Liver (tissue), 9 donors: ENCODE data around the gene LRRC72. TPM values are rescaled to one million over a fixed set of nuclear protein-coding genes. Genes with fewer than 3 reads are reported as not detected.

Source experiments
- DNase-seq: peaks from one replicate; pipeline ENCODE4 v3.0.0-alpha.2; 2017; ENCODE audit warnings: low spot score
- H3K27ac ChIP-seq, 2 donors: one replicate each; pipeline ENCODE4 v1.7.0; 2013; ENCODE audit warnings: inconsistent platforms in 2 of 2, low read length in 2 of 2, control low read depth in 1 of 2, low read depth in 1 of 2, mild to moderate bottlenecking in 1 of 2
- H3K27me3 ChIP-seq, 4 donors: one replicate each; pipeline versions ENCODE4 v1.6.1 to v1.7.0; 2013; ENCODE audit warnings: low read length in 3 of 4, inconsistent platforms in 1 of 4, mild to moderate bottlenecking in 1 of 4, moderate library complexity in 1 of 4; ENCODE audit not compliant: control insufficient read depth in 4 of 4, insufficient read depth in 4 of 4
- H3K36me3 ChIP-seq, 4 donors: one replicate each; pipeline versions ENCODE4 v1.6.1 to v1.7.0; 2013; ENCODE audit warnings: low read length in 3 of 4, mild to moderate bottlenecking in 3 of 4, low read depth in 1 of 4, moderate library complexity in 1 of 4; ENCODE audit not compliant: control insufficient read depth in 4 of 4, insufficient read depth in 3 of 4
- H3K4me1 ChIP-seq, 4 donors: one replicate each; pipeline versions ENCODE4 v1.6.1 to v1.7.0; 2013; ENCODE audit warnings: low read length in 3 of 4, mild to moderate bottlenecking in 3 of 4, moderate library complexity in 1 of 4; ENCODE audit not compliant: control insufficient read depth in 4 of 4, insufficient read depth in 4 of 4
- H3K4me3 ChIP-seq, 3 donors: one replicate each; pipeline versions ENCODE4 v1.6.1 to v1.7.0; 2013; ENCODE audit warnings: low read length in 3 of 3, control low read depth in 1 of 3, low read depth in 1 of 3, mild to moderate bottlenecking in 1 of 3
- H3K9ac ChIP-seq, 2 donors: one replicate each; pipeline ENCODE4 v1.7.0; 2013; ENCODE audit warnings: low read length in 2 of 2, mild to moderate bottlenecking in 2 of 2, moderate library complexity in 2 of 2, control low read depth in 1 of 2, low read depth in 1 of 2
- H3K9me3 ChIP-seq, 4 donors: one replicate each; pipeline versions ENCODE4 v1.6.1 to v1.7.0; 2013; ENCODE audit warnings: low read length in 3 of 4; ENCODE audit not compliant: control insufficient read depth in 4 of 4
- CTCF ChIP-seq: fragments of 150-350 bp; IDR thresholded peaks from 2 replicates; pipeline ENCODE4 v1.5.1; 2017; ENCODE audit warnings: improper control_type of control experiment, low read depth, low read length; ENCODE audit not compliant: missing input control
- FOXA2 ChIP-seq: IDR thresholded peaks from 2 replicates; pipeline ENCODE4 v1.6.1; 2016; ENCODE audit warnings: antibody characterized with exemption
- HNF4A ChIP-seq, 2 donors: conservative IDR thresholded peaks; 2 replicates each; pipeline ENCODE4 v1.6.1; 2016; ENCODE audit warnings: antibody characterized with exemption in 2 of 2, mild to moderate bottlenecking in 2 of 2
- JUND ChIP-seq, 2 donors: IDR thresholded peaks; 2 replicates each; pipeline ENCODE4 v1.6.1; 2016; ENCODE audit warnings: antibody characterized with exemption in 2 of 2
- MAX ChIP-seq: IDR thresholded peaks from 2 replicates; pipeline ENCODE4 v1.6.1; 2016; ENCODE audit warnings: antibody characterized with exemption
- NR2F2 ChIP-seq: IDR thresholded peaks from 2 replicates; pipeline ENCODE4 v1.6.1; 2016; ENCODE audit warnings: antibody characterized with exemption
- RAD21 ChIP-seq, 2 donors: IDR thresholded peaks; 2 replicates each; pipeline ENCODE4 v1.6.1; 2016; ENCODE audit warnings: antibody characterized with exemption in 2 of 2, mild to moderate bottlenecking in 2 of 2
- RXRA ChIP-seq, 2 donors: IDR thresholded peaks; 2 replicates each; pipeline ENCODE4 v1.6.1; 2017 to 2018; ENCODE audit warnings: antibody characterized with exemption in 2 of 2, mild to moderate bottlenecking in 1 of 2
- SP1 ChIP-seq: IDR thresholded peaks from 2 replicates; pipeline ENCODE4 v1.6.1; 2018; ENCODE audit warnings: antibody characterized with exemption, mild to moderate bottlenecking
- YY1 ChIP-seq: IDR thresholded peaks from 2 replicates; pipeline ENCODE4 v1.6.1; 2016; ENCODE audit warnings: antibody characterized with exemption, mild to moderate bottlenecking
- WGBS: extraction: QIAGEN DNeasy Blood & Tissue Kit; methylation state at CpG from one replicate; pipeline ENCODE4 v1.1.7; 2013; 5-methylcytosine and 5-hydroxymethylcytosine counted together
- polyA plus RNA-seq, 2 donors: library from polyadenylated mRNA; stranded (reverse) in 1 of 2; unstranded in 1 of 2; fragments of 200-250 nt in 1 of 2; fragments of >200 nt in 1 of 2; fragmentation: Nextera tagmentation in 1 of 2; extraction: Ambion mirVana in 1 of 2; gene quantifications; one replicate each; pipeline versions ENCODE4 v1.2.1 to v1.2.3, GENCODE V29; 2013 to 2015
- total RNA-seq, 2 donors: library from RNA; depleted of rRNA; stranded (reverse); fragments of >200 nt; gene quantifications; one replicate each; pipeline ENCODE4 v1.2.3, GENCODE V29; 2014
- TF ChIP-seq, protein P1 (sequence below): IDR thresholded peaks from 2 replicates; pipeline ENCODE4 v1.6.1; 2016; ENCODE audit warnings: antibody characterized with exemption
- TF ChIP-seq, protein P2 (sequence below): IDR thresholded peaks from 2 replicates; pipeline ENCODE4 v1.6.1; 2016; ENCODE audit warnings: antibody characterized with exemption
- TF ChIP-seq, protein P3 (sequence below): IDR thresholded peaks from 2 replicates; pipeline ENCODE4 v1.6.1; 2016; ENCODE audit warnings: antibody characterized with exemption, mild to moderate bottlenecking
- donor health status: healthy.
- donor health status: healthy.
- donor health status: healthy.
- donor health status: healthy.
- donor health status: healthy.

LRRC72 gene
- total and polyA plus RNA-seq, 4 donors, result not detected

GRCh38 chr7:16531707-16532106, 5.1 kb downstream of the LRRC72 start:
- Histone ChIP-seq H3K4me1 (no peaks in the 10 kb centered on the region), H3K9me3 (no peaks in the 10 kb centered on the region), H3K36me3 (no peaks in the 10 kb centered on the region), H3K27ac (no peak overlapping the region), H3K9ac (no peak overlapping the region), H3K4me3 (no peak overlapping the region), H3K27me3 (no peaks in the 10 kb centered on the region)
- WGBS, result 30% methylated on average over 1 of the region's 1 CpG
- TF ChIP-seq YY1 (no peak), NR2F2 (no peak), HNF4A (conservative IDR thresholded peaks at IDR 0.05) (no peak), JUND (IDR thresholded peaks at IDR 0.05) (no peak), SP1 (no peak), FOXA2 (no peak), RXRA (IDR thresholded peaks at IDR 0.05) (no peak)
- TF ChIP-seq, protein P1, sequence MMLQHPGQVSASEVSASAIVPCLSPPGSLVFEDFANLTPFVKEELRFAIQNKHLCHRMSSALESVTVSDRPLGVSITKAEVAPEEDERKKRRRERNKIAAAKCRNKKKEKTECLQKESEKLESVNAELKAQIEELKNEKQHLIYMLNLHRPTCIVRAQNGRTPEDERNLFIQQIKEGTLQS, result no peak
- TF ChIP-seq, protein P2, sequence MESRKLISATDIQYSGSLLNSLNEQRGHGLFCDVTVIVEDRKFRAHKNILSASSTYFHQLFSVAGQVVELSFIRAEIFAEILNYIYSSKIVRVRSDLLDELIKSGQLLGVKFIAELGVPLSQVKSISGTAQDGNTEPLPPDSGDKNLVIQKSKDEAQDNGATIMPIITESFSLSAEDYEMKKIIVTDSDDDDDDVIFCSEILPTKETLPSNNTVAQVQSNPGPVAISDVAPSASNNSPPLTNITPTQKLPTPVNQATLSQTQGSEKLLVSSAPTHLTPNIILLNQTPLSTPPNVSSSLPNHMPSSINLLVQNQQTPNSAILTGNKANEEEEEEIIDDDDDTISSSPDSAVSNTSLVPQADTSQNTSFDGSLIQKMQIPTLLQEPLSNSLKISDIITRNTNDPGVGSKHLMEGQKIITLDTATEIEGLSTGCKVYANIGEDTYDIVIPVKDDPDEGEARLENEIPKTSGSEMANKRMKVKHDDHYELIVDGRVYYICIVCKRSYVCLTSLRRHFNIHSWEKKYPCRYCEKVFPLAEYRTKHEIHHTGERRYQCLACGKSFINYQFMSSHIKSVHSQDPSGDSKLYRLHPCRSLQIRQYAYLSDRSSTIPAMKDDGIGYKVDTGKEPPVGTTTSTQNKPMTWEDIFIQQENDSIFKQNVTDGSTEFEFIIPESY, result no peak
- TF ChIP-seq, protein P3, sequence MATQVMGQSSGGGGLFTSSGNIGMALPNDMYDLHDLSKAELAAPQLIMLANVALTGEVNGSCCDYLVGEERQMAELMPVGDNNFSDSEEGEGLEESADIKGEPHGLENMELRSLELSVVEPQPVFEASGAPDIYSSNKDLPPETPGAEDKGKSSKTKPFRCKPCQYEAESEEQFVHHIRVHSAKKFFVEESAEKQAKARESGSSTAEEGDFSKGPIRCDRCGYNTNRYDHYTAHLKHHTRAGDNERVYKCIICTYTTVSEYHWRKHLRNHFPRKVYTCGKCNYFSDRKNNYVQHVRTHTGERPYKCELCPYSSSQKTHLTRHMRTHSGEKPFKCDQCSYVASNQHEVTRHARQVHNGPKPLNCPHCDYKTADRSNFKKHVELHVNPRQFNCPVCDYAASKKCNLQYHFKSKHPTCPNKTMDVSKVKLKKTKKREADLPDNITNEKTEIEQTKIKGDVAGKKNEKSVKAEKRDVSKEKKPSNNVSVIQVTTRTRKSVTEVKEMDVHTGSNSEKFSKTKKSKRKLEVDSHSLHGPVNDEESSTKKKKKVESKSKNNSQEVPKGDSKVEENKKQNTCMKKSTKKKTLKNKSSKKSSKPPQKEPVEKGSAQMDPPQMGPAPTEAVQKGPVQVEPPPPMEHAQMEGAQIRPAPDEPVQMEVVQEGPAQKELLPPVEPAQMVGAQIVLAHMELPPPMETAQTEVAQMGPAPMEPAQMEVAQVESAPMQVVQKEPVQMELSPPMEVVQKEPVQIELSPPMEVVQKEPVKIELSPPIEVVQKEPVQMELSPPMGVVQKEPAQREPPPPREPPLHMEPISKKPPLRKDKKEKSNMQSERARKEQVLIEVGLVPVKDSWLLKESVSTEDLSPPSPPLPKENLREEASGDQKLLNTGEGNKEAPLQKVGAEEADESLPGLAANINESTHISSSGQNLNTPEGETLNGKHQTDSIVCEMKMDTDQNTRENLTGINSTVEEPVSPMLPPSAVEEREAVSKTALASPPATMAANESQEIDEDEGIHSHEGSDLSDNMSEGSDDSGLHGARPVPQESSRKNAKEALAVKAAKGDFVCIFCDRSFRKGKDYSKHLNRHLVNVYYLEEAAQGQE, result no peak
- DNase-seq, result no peak

- 51% methylated on average over 1 of the region's 1 CpG for WGBS
Observed at GRCh38 chr7:16532272-16532671, 5.6 kb downstream of the LRRC72 start.

More at GRCh38 chr7:16532272-16532671, 5.6 kb downstream of the LRRC72 start:
- H3K9ac ChIP-seq, result no peak overlapping the region
- no peak overlapping the region for H3K27ac ChIP-seq
- H3K27me3 ChIP-seq, result no peaks in the 10 kb centered on the region
- TF ChIP-seq SP1 (no peak), NR2F2 (no peak), MAX (no peak), CTCF (no peak), RAD21 (IDR thresholded peaks at IDR 0.05) (no peak), RXRA (IDR thresholded peaks at IDR 0.05) (no peak), HNF4A (conservative IDR thresholded peaks at IDR 0.05) (no peak), FOXA2 (no peak)
- TF ChIP-seq, protein P3, result no peak
- DNase-seq, result no peak
- no peak overlapping the region for H3K4me3 ChIP-seq
- no peaks in the 10 kb centered on the region for H3K36me3 ChIP-seq
- no peaks in the 10 kb centered on the region for H3K4me1 ChIP-seq
- H3K9me3 ChIP-seq, result no peaks in the 10 kb centered on the region
